Neutrophil (primary cell): Measurements from ENCODE around the gene KIF1B.
A peak's percentile ranks its signal among the peaks of the same experiment; 100 is the strongest.

ENCODE experiments used
- H3K27ac ChIP-seq: fragments of 200-600 bp; sonication (generic); 2 replicates; pipeline ENCODE4 v1.5.1; 2016; ENCODE audit warnings: mild to moderate bottlenecking, moderate library complexity
- H3K27me3 ChIP-seq: fragments of 200-600 bp; sonication (generic); 2 replicates; pipeline ENCODE4 v1.6.0; 2016; ENCODE audit warnings: mild to moderate bottlenecking
- H3K36me3 ChIP-seq: fragments of 200-600 bp; sonication (generic); 2 replicates; pipeline ENCODE4 v1.5.1; 2017
- H3K4me1 ChIP-seq, 2 experiments: fragments of 200-600 bp in 1 of 2; sonication (generic) in 1 of 2; 1 replicate in 1 of 2; 2 replicates in 1 of 2; pipeline versions ENCODE4 v1.5.1 to v1.6.1; 2013 to 2016; ENCODE audit warnings: low read depth in 1 of 2, low read length in 1 of 2, mild to moderate bottlenecking in 1 of 2, moderate library complexity in 1 of 2; ENCODE audit not compliant: control insufficient read depth in 1 of 2, insufficient read depth in 1 of 2
- H3K4me3 ChIP-seq, 2 experiments: fragments of 200-600 bp in 1 of 2; sonication (generic) in 1 of 2; 1 replicate in 1 of 2; 2 replicates in 1 of 2; pipeline ENCODE4 v1.5.1; 2013 to 2016; ENCODE audit warnings: low read depth in 1 of 2, low read length in 1 of 2, mild to moderate bottlenecking in 1 of 2, moderate library complexity in 1 of 2
- H3K9me3 ChIP-seq: fragments of 200-600 bp; sonication (generic); 2 replicates; pipeline ENCODE4 v1.5.1; 2016
- TF ChIP-seq, protein P1 (sequence below): fragments of 200-600 bp; sonication (generic); IDR thresholded peaks from 2 replicates; pipeline ENCODE4 v1.5.1; 2016; ENCODE audit warnings: antibody characterized with exemption

Gene KIF1B

DNA sequence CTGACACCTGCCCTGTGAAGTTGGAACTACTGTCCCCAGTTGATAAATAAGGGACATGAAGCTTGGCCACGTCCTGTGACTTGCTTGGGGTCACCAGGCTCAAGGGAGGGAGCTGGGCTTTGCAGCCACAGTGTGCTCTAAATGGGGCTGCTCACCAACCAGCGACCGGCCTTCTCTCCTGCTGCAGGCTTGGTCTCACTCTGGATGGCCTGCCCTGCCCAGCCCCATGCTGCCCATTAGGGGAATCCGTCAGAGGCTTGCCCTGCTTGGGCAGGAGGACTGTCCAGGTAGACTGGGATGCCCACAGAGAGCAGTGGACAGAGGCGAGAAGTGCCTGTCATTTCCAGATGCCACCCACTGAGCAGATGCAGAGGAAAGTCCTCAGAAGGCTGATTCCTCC is 218.6 kb downstream of the KIF1B start:
- peaks cover 34 to 45% of the 10 kb centered on the region in 2 experiments for H3K4me1 ChIP-seq
- no peak overlapping the region for H3K27ac ChIP-seq
- peaks cover 3% of the 10 kb centered on the region for H3K36me3 ChIP-seq
- TF ChIP-seq, protein P1, sequence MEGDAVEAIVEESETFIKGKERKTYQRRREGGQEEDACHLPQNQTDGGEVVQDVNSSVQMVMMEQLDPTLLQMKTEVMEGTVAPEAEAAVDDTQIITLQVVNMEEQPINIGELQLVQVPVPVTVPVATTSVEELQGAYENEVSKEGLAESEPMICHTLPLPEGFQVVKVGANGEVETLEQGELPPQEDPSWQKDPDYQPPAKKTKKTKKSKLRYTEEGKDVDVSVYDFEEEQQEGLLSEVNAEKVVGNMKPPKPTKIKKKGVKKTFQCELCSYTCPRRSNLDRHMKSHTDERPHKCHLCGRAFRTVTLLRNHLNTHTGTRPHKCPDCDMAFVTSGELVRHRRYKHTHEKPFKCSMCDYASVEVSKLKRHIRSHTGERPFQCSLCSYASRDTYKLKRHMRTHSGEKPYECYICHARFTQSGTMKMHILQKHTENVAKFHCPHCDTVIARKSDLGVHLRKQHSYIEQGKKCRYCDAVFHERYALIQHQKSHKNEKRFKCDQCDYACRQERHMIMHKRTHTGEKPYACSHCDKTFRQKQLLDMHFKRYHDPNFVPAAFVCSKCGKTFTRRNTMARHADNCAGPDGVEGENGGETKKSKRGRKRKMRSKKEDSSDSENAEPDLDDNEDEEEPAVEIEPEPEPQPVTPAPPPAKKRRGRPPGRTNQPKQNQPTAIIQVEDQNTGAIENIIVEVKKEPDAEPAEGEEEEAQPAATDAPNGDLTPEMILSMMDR, result no peak
- H3K9me3 ChIP-seq, result no peaks in the 10 kb centered on the region
- no peaks in the 10 kb centered on the region for H3K27me3 ChIP-seq
- H3K4me3 ChIP-seq, result no peak overlapping the region

DNA sequence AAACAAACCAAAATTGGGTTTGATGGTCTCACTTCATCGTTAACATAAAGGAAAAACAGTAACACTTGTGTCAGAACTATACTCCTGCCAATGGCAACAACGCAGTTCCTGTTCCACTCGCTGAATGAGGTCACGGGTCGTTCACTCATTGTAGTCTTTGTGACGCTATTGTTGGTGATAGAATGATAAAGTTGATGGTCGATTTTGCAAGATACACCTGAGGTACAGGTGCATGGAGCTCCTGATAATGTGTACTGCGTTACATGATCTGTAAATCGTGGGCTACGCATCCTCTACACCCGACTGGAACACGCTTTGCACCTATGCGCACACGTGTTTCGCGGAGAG is 219.5 kb downstream of the KIF1B start:
- Histone ChIP-seq H3K4me1 (peaks cover 34 to 45% of the 10 kb centered on the region in 2 experiments), H3K4me3 (peak overlapping the region; percentile 69 to 97), H3K27me3 (no peaks in the 10 kb centered on the region), H3K27ac (peak overlapping the region; percentile 81), H3K36me3 (no peaks in the 10 kb centered on the region), H3K9me3 (no peaks in the 10 kb centered on the region)
- TF ChIP-seq, protein P1, result no peak

DNA sequence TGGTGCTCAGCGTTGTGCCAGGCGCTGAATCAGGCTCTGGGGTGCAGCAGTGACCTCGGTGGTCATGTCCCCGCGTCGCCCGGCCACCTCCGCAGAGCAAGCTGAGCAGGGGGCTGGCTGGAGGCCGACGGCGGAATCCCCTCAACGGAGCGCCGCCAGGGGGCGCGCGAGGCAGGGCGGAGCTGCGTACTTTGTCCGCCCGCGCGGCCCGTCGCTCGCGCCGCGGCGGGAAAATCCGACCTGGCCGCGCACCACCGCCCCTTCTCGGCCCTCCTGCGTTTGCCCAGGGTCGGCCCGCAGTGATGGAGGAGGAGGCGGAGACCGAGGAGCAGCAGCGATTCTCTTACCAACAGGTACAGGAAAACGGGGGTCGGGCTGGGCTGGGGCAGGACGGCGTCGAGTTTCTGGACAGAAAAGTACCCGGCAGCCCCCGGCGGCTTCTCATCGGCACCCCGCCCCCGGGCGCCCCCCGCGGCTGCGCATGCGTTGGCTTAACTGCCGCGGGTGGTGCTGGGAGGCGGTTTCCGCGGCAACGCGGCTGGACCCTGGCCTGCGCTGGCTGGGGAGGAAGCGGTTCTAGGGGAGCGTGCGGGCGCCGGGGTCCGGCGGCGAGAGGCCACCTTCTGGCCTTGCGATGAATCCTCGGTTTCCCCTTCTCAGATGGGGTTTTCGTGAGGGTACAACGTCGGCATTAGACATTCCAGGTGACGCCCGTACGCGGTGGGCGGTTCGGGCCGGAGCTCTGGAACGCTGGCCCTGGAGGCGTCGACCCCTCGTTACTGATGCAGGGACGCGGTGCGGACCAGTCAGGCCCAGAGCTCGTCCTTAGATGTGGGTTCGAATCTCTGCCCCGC is 220.1 kb downstream of the KIF1B start, which contains the start of gene CENPS:
TSS of gene CENPS (plus strand) at position 218 of the 854 bp plus-strand sequence. CDS start at position 303, 85 bp downstream.
- Histone ChIP-seq H3K4me3 (peak within 1 kb of the TSS; percentile 69 to 97), H3K9me3 (no peaks in the 10 kb centered on the region), H3K27me3 (no peaks in the 10 kb centered on the region), H3K27ac (peak within 1 kb of the TSS; percentile 81), H3K4me1 (peaks cover 34 to 45% of the 10 kb centered on the region in 2 experiments), H3K36me3 (no peaks in the 10 kb centered on the region)
- TF ChIP-seq, protein P1, result peak; percentile 93
